HG03095 (cell line): ENCODE measurements around the gene KRTAP25-1.

Experiments
- ATAC-seq: cut with Tn5 transposase; IDR thresholded peaks from one replicate; pipeline ENCODE4 v1.9.1; 2021; ENCODE audit warnings: moderate library complexity; ENCODE audit not compliant: unreplicated experiment

KRTAP25-1 gene

DNA sequence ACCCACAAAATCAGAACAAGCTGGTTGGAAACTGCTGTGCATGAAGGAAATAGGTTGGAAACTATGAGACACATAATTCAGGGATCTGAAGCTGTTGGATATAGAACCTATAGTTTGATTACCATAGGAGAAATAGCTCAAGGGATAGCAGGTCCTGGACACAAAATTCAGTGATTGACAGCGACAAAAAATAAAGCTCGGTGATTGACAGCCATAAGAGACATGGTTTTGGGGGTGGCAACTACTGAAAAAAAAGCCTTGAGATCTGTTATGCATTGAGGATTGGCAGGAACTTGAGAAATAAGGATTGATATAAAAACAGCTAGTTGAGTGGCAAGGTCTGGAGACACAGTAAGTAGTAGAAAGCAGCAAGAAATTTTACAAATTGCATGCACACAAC, at the start of gene KRTAP25-1:
Gene KRTAP25-1, minus strand, starts transcription at position 300 of the 400 bp plus-strand sequence. Its CDS starts 24 bp downstream, at position 276.
- no peak for ATAC-seq

DNA sequence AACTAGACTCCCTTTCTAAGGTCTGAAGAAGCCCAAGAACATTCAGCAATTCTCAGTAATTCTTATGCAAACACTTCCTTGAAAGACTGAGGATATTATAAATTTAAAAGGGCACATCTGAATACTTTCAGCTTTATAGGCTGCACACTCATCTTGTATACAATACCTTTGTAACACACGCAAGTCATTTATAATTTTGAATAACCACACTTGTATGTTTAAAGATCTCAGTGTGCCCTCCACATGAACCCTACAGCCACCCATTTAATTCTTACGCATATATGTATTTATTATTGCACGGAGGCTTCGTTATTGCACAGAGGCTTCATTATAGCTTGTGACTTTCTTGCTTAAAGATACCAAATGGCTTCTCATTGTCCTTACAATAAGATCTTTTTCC, 49.4 kb upstream of the KRTAP25-1 start:
- ATAC-seq: no peak

DNA sequence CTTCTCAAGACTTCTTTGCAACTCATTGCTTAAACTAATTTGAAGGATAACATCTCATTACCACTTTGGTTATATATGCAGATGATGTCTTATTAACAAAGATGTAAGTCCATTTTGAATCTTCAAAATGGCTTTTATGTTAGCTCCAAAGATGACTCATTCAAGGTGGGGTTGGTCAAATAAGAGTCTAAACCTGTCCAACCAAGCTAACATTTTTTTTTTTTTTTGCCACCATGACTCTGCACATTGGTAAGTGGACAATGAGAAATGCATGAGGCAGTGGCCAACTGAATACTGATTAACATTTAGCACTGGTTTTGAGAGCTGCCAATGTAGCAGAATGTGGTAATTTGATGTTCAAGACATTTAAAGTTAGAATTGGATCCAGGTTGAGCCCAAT, 48.5 kb upstream of the KRTAP25-1 start:
- no peak for ATAC-seq

GRCh38 chr21:30337276-30337744, 48.0 kb upstream of the KRTAP25-1 start, which contains the start of gene KRTAP27-1:
Gene KRTAP27-1, minus strand, starts transcription at chr21:30337694. Its CDS starts 26 bp downstream, at chr21:30337668.
- ATAC-seq: no peak

- no peak for ATAC-seq
These were observed 47.3 kb upstream of the KRTAP25-1 start for GRCh38 chr21:30336596-30336995.

DNA sequence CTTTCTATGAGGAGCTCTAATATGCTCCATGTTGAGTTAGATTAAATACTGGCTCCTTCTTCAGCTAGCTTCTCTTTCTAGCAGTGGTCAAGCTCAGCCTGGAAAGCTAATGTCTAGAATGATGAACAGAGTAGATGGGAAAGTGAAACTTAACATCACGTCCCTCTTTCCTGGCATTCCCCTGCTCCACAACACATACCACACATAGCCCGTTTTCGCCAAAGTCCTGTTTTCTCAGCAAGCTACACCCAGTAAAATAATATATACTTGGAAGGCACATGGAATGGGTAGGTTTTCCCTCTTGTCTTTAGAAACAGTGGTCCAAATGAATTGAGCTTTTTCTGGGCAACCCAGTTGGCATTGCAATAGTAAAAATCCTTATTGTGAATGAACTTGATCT, 44.4 kb upstream of the KRTAP25-1 start:
- ATAC-seq: no peak

DNA sequence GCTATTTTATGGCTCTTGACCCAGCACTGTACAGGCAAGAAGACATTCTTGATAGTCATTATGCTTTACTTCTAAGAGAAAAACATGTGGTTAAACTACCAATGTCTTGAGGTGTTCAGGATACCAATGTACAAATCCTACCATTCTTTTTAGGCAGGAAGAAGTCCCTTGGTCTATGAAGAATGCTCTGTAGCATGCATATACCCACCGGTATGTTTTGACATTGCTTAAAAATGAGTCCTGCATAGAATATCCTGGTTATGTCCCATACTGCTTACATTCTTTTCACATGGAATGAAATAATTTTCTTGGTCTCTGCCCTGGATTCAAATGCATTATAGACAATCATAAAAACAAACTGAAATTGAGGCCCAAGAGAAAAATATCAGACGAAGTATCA, 43.4 kb upstream of the KRTAP25-1 start:
- ATAC-seq: no peak

DNA sequence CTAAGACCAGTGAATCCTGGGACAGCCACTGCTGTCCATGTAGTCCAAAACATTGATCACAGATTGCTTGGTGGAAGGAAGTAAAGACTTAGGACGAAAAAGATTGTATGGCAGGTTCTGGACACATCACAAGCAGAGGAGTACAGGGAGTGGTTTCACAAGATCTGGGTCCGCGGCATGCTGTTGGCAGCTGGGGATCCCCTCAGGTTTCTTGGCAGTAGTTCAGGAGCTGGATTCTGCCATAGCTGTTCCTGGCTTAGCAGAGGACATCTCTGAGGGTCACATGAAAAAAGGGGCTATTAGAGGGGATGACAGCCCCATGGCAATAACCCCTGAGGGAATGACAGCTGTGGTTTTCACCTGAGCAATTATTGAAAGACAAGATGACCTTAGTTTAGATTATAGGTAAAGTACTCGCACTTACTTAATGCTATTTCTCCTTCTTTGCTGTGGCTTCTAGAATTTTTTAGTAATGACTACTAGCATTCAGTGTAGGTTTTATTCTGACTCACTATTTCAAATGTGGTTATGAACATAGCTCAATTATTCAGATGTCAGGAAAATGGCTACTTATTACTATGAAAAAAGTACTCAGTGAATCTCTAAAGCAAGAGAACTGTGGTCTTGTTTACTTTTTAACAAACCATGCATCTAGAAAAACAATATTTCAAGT, 40.0 kb upstream of the KRTAP25-1 start:
- ATAC-seq: no peak

DNA sequence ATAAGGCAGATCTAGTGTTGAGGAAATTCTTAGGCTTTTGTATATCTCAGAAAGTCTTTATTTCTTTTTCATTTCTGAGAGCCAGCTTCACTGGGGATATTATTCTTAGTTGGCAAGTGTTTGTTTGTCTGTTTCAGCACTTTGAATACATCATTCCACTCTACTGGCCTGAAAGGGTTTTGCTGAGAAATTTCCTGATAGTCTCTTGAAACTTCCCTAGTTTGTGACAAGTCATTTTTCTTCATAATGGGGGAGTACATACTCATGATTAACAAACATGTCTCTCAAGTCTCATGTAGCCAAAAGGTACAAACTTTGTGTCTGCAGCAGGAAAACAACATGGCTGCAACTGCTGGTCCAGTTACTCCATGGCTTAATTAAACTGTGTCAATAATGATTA, 37.1 kb upstream of the KRTAP25-1 start:
- no peak for ATAC-seq

- ATAC-seq: no peak
These were observed 30.9 kb upstream of the KRTAP25-1 start, which contains the start of gene KRTAP26-1 for GRCh38 chr21:30320215-30320614. Gene KRTAP26-1, minus strand, starts transcription at chr21:30320315. Its CDS starts 280 bp downstream, at chr21:30320035.

- no peak for ATAC-seq
These were observed 26.4 kb upstream of the KRTAP25-1 start for GRCh38 chr21:30315701-30316100.

- ATAC-seq: no peak
These were observed 17.6 kb upstream of the KRTAP25-1 start for GRCh38 chr21:30306884-30307283.

GRCh38 chr21:30305136-30305535, 15.8 kb upstream of the KRTAP25-1 start:
- no peak for ATAC-seq

GRCh38 chr21:30282850-30283249, 6.5 kb downstream of the KRTAP25-1 start, which contains the start of gene KRTAP24-1:
Gene KRTAP24-1, minus strand, starts transcription at chr21:30282950. Its CDS starts 18 bp downstream, at chr21:30282932.
- ATAC-seq: no peak

DNA sequence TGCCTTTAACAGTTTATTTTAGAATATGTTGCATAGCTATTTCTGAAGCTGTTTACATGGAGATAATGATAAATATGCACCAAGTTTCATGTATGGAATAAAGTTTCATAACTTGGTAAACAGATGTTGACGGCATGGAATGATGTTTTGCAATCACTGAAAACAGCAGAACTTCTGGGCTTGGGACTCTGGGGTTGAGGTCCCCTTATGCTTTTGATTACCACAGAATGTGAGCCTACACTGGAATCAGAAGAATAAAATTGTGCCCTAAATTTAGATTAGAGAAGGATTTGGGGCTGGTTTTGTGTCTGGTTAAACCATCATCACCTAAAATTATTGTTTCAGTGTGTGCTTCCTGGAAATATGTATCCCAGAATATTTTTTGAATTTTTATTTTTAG, 17.7 kb downstream of the KRTAP25-1 start:
- no peak for ATAC-seq

- ATAC-seq: no peak
These were observed 18.2 kb downstream of the KRTAP25-1 start for GRCh38 chr21:30271156-30271555.

DNA sequence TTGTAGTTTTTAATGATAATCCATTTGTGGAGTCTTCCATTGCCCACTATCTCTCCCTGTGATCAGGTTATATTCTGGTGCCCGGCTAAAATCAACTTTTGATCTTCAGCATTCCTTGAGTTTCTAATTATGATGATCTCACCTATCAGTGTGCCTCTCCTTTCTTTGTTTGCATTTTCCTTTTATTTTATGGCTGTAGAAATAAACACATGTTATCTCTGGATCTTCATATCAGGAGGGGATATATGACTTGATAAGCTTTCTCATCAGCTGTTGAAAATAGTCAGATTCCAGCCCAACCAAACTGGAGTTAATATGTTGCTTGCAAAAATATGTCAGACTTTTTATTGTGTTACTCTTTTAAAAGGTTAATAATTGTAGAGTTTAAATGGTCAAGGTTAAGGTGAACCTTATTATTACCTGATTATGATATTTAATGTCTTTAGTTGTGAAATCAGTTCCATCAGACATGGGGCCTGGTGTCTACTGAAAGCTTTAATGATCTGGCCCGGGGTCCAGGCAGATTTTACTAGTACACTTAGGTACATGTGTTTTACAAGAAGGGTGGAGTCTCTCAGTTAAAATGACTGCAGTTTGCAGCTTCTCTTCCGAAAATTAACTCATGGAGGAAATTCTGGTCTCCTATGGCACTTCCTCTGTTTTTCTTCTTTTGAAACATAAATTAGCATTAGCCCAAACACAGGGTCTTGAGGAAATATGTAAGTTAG, 19.3 kb downstream of the KRTAP25-1 start:
- ATAC-seq: no peak

GRCh38 chr21:30268608-30269197, 20.6 kb downstream of the KRTAP25-1 start:
- no peak for ATAC-seq

- ATAC-seq: no peak
These were observed 31.5 kb downstream of the KRTAP25-1 start for GRCh38 chr21:30257773-30258172.

GRCh38 chr21:30256100-30256499, 33.2 kb downstream of the KRTAP25-1 start:
- ATAC-seq: no peak

DNA sequence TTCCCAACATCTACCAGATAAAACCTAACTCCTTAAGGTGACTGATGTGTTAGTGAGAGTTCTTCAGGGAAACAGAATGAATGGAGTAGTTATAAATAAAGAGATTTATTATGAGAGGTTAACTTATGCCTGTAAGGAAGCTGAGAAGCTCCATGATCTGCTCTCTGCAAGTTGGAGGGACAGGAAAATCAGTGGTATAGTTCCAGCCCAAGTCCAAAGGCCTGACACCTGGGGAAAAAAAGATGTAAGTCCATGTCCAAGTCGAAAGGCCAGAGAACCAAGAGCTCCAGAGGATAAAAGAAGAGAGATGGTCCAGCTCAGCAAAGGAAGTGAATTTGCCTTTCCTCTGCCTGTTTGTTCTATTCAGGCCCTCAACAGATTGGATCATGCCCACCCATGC, 33.6 kb downstream of the KRTAP25-1 start:
- ATAC-seq: no peak

DNA sequence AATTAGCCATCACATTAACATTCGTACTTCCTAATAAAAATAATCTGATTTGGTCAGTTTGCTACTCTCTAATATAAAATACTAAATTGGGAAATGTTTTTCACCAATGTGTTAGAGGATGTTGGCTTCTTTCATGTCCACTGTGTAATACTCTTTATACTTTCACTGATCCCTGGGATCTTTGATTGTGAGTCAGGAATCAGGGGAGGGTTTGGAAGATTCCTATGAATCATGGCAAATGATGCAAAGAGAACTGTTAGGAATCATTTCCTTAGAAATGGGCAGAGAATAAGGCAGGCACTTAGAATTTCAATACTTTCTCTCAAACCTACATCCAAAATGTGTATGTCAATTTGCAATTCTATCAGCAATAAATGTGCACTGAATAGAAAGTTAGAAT, 37.5 kb downstream of the KRTAP25-1 start:
- no peak for ATAC-seq
